ENCODE measurements around the gene OR51D1. TPM values are rescaled to one million over a fixed set of nuclear protein-coding genes. Genes with fewer than 3 reads are reported as not detected.

OR51D1 gene
- total and polyA plus RNA-seq, 9 of the 15 experiments (the other 6 are each of a cell fraction or from before 2014, with no cell fraction given) = not detected

DNA sequence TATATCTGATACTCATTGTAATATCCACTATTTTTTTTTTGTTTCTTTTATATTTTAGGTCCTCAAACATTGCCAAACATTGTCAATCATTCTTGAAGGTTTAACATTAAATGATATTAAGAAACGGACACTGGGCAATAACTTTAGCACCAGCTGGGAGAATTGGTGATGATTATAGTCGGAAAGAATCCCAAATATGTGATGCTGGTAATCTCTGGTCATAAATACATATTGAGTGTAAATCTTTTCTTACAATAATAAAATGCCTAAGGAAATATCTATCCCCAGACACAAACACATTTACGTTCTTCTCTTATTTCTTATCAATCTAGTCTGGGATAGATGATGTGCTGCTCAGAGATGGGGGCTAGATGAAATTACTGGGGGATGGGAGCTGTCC, 35.2 kb downstream of the OR51D1 start:
- intact Hi-C loops (cut with micrococcal nuclease) (no loop called here), in situ Hi-C loops (cut with MboI) (no loop called here)
- ChIA-PET CTCF (ENCODE audit: low intra/inter-chr PET ratio) (no interaction called here), POLR2A (no interaction called here)
- Histone ChIP-seq H3K36me3 (ENCODE audit: control insufficient read depth, insufficient read depth, low read length) (no peaks in the 10 kb centered on the region), H3K4me1 (replicated peaks in 1 of 2; ENCODE audit: control insufficient read depth in 2 of 2, insufficient read depth in 2 of 2, low read length in 2 of 2) (no peaks in the 10 kb centered on the region), H4K20me1 (replicated peaks; ENCODE audit: control insufficient read depth, insufficient read depth, low read length) (no peaks in the 10 kb centered on the region), H3K4me2 (ENCODE audit: insufficient read depth, low read length) (no peak overlapping the region), H3K9me3 (replicated peaks; ENCODE audit: control insufficient read depth, insufficient read depth, low read depth, low read length) (no peaks in the 10 kb centered on the region), H3K79me2 (ENCODE audit: control insufficient read depth, insufficient read depth, low read length) (no peaks in the 10 kb centered on the region), H3K9ac (ENCODE audit: insufficient read depth in 1 of 2, low read depth in 2 of 2, low read length in 2 of 2) (no peak overlapping the region), H3K9me1 (ENCODE audit: control insufficient read depth, insufficient read depth, low read length) (no peaks in the 10 kb centered on the region), H3K27me3 (ENCODE audit: control insufficient read depth in 2 of 2, insufficient read depth in 2 of 2, low read length in 2 of 2) (peaks cover 0 to 3% of the 10 kb centered on the region in 2 experiments; a peak in 3 of 5 replicates), H3K4me3 (no peak overlapping the region), H3K27ac (ENCODE audit: extremely low read depth, low read depth, low read length) (no peak overlapping the region), H2AFZ (ENCODE audit: low read depth, low read length) (no peak overlapping the region)
- TF ChIP-seq CXXC5 (CRISPR knock-in tag; IDR thresholded peaks at IDR 0.05) (no peak), FOSL1 (tag; conservative IDR thresholded peaks at IDR 0.05) (no peak), ATF1 (CRISPR knock-in tag; IDR thresholded peaks at IDR 0.05) (no peak), ATF1 (tag; IDR thresholded peaks at IDR 0.05) (no peak), POU5F1 (IDR thresholded peaks at IDR 0.05; ENCODE audit: borderline replicate concordance, low read depth, low read length, partially characterized antibody) (no peak), ZNF347 (CRISPR knock-in tag; IDR thresholded peaks at IDR 0.05; ENCODE audit: low read depth) (no peak), CAMTA2 (CRISPR knock-in tag; conservative IDR thresholded peaks at IDR 0.05) (no peak), E4F1 (CRISPR knock-in tag; IDR thresholded peaks at IDR 0.05; ENCODE audit: borderline replicate concordance) (no peak), ZNF766 (CRISPR knock-in tag; conservative IDR thresholded peaks at IDR 0.05) (no peak), CREM (IDR thresholded peaks at IDR 0.05; ENCODE audit: low read depth) (no peak), HCFC1 (IDR thresholded peaks at IDR 0.05; ENCODE audit: low read depth, low read length) (no peak), MED1 (CRISPR knock-in tag; IDR thresholded peaks at IDR 0.05; ENCODE audit: borderline replicate concordance) (no peak), ZNF124 (CRISPR knock-in tag; IDR thresholded peaks at IDR 0.05) (no peak), NFATC3 (IDR thresholded peaks at IDR 0.05) (no peak), ZFP30 (CRISPR knock-in tag; IDR thresholded peaks at IDR 0.05; ENCODE audit: borderline replicate concordance) (no peak)
- TF ChIP-seq, protein P1, sequence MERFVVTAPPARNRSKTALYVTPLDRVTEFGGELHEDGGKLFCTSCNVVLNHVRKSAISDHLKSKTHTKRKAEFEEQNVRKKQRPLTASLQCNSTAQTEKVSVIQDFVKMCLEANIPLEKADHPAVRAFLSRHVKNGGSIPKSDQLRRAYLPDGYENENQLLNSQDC (CRISPR knock-in tag; IDR thresholded peaks at IDR 0.05) = no peak
- FAIRE-seq (no peak), ATAC-seq (no peak), DNase-seq (ENCODE audit: extremely low read depth in 1 of 4, low spot score in 3 of 4) (no peak)
- BruUV-seq (replicated peaks) = no TSS peak
- WGBS (ENCODE audit: insufficient coverage, low coverage, missing lambda C conversion rate) = 2% methylated on average over 3 of the region's 3 CpGs

All from K562 (cell line).